CD4-positive, alpha-beta T cell treated with Interferon alpha-2 for 1 hour (primary cell): ENCODE measurements around the gene PRPS2.

Experiments
- DNase-seq, 2 donors: peaks; one replicate each; pipeline ENCODE4 v3.0.0-alpha.2; 2020 to 2022

PRPS2 gene

DNA sequence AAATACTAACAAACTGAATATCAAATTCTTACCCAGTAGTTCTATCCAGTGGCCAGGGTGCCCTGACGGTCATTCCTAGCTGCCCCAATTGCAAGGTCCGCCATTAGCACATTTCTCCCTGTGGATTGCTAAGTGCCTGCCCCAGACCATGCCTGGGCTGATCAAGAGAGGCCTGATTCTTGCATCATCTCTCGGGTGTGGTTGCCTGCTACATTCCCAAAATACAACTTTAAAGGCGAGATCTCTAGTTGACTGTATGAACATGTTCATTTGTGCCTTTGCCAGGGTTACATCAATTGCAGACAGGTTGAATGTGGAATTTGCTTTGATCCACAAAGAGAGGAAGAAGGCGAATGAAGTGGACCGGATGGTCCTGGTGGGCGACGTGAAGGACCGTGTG, 28.0 kb downstream of the PRPS2 start:
- DNase-seq = no peak

DNA sequence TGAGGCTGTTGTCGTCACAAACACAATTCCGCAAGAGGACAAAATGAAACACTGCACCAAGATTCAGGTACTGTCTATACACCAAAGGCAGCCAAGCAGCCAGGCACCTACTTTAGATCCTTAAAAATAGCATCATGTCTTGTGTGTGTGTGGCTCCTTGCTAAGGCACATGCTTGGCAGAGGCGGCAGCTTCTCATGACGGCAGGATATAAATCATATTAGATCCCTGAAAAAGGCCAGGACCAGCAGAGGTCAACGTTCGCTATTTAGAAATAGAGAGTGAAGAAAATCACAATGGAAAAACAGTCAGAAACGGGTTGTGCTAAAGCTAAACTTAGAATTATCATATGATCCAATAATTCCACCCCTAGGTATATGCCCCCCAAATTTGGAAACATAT, 29.5 kb downstream of the PRPS2 start:
- no peak for DNase-seq

- no peak for DNase-seq
Measured at GRCh38 chrX:12824944-12825343, 33.7 kb downstream of the PRPS2 start.

DNA sequence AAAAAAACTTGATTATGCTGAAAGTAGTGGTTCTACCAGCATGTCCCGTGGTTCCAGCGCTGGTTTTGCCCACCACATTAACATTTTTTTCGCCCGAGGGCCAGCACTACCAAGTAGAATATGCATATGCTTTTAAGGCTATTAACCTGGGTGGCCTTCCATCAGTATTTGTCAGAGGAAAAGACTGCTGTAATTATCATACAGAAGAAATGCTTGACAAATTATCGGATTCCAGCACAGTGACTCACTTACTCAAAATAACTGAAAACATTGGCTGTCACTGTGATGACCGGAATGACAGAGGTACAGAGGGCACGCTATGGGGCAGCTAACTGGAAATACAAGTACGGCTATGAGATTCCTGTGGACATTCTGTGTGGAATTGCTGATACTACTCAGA, 34.6 kb downstream of the PRPS2 start:
- DNase-seq = no peak

GRCh38 chrX:12843061-12843667, 52.0 kb downstream of the PRPS2 start:
- DNase-seq = no peak

- peak in 1 of 2 donors; percentile 40 for DNase-seq
Measured at GRCh38 chrX:12843668-12844279, 52.6 kb downstream of the PRPS2 start.

DNA sequence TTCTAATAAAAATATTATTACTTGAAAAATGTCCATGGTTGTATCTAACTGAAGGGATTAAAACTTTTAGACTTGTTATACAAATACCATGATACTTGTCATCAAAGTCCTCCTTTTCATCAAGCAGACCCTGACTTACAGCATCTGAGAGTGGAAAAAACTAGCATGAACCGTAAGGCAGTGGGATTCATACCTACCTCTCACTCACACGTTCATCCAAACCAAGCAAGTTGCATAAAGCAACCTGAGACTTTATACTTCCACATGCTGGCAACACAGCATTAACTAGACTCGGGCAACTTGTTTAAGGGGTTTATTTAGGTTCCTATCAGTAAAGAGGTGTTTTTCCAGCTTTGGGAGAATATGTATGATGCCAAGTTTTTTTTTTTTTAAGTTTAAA, 53.1 kb downstream of the PRPS2 start:
- peak in 1 of 2 donors; percentile 2 for DNase-seq

DNA sequence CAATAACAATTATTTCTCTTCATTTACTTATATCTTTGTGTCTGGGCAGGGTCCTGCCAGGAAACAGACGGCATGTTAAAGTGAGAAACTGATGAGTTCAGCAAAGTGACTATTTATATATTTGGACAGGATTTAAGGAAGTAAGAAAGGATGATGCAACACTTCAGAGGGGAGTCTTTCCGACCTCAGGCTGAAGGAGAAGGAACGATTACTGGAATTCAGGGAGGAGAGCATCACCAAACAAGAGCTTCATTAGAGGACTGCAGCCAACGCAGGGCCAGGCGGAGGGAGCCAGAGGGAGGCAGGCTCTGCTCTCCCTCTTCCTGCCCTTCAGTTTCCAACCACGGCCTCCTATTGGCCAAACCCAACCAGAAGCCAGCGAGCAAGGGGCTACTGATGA, 74.1 kb downstream of the PRPS2 start:
- no peak for DNase-seq

GRCh38 chrX:12866451-12867377, 75.5 kb downstream of the PRPS2 start, which contains the start of gene TLR7:
Gene TLR7, plus strand, starts transcription at chrX:12867072. Its CDS starts 507 bp downstream, at chrX:12867579.
- peak in 1 of 2 donors; percentile 28 for DNase-seq

- peak in 1 of 2 donors; percentile 15 for DNase-seq
Measured at GRCh38 chrX:12867685-12868084, 76.5 kb downstream of the PRPS2 start.

DNA sequence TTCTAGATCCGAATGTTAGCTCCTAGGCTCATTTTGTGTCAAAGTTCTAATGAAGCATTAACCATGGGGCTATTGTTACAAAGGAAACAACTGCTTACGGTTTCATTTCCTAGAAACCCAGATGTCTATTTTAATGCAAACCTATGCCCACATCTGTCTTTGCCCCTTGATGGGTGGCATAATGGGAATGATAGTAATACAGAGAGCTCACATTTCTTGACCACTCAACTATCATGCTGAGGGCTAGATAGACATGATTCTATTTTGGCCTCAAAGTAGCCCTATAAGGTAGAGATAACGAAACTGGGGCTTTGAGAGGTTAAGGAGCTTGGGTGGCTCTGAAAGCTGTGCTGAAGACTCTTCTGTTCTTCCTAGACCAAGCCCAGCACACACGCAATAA, 77.5 kb downstream of the PRPS2 start:
- no peak for DNase-seq

- DNase-seq = no peak
Measured at GRCh38 chrX:12871257-12871656, 80.0 kb downstream of the PRPS2 start.

DNA sequence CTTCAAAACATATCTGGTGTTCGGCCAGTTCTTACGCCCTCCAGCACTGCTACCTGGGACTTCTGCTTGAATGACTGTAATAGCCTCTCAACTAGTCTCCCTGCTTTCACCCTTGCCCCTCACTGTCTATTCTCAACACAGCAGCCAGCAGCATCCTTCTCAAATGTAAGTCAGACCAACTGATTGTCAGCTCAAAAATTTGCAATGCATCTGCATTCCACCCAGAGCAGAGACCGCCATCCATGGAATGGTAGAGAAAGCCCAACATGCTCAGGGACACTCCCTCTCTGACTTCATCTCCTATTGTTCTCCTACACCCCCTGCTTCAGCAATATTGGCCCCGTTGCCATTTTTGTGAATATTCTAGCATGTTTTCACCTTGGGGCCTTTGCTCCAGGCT, 81.5 kb downstream of the PRPS2 start:
- no peak for DNase-seq
